ENCODE measurements around the gene VARS2. TPM values are rescaled to one million over a fixed set of nuclear protein-coding genes. Genes with fewer than 3 reads are reported as not detected.

VARS2 gene
- total RNA-seq, 1 donor from 2014 or later: 18.2 TPM

- peak; percentile 85 for DNase-seq
- intact Hi-C loops (cut with micrococcal nuclease): no loop called here
- ATAC-seq: peak; percentile 81
Measured at GRCh38 chr6:30883685-30884520, 30.1 kb upstream of the VARS2 start, which contains the start of gene DDR1. DDR1 (plus strand) TSS chr6:30884519; CDS start chr6:30888730, 4,211 bp downstream.

GRCh38 chr6:30884521-30885480 is 29.2 kb upstream of the VARS2 start:
- ATAC-seq: peak; percentile 64
- peak; percentile 59 for DNase-seq
- intact Hi-C loops (cut with micrococcal nuclease): no loop called here

GRCh38 chr6:30885481-30885998 is 28.5 kb upstream of the VARS2 start:
- intact Hi-C loops (cut with micrococcal nuclease): no loop called here
- DNase-seq (no peak), ATAC-seq (peak; percentile 9)

GRCh38 chr6:30885999-30886896 is 27.8 kb upstream of the VARS2 start:
- intact Hi-C loops (cut with micrococcal nuclease): no loop called here
- DNase-seq: peak; percentile 59
- ATAC-seq: peak; percentile 56

GRCh38 chr6:30886897-30887255 is 27.2 kb upstream of the VARS2 start:
- no peak for ATAC-seq
- no peak for DNase-seq
- intact Hi-C loops (cut with micrococcal nuclease): no loop called here

- intact Hi-C loops (cut with micrococcal nuclease): no loop called here
- ATAC-seq (no peak), DNase-seq (no peak)
Measured at GRCh38 chr6:30887901-30888815, 25.9 kb upstream of the VARS2 start.

GRCh38 chr6:30888816-30889495 is 25.1 kb upstream of the VARS2 start:
- DNase-seq (no peak), ATAC-seq (no peak)
- intact Hi-C loops (cut with micrococcal nuclease): no loop called here

- DNase-seq (no peak), ATAC-seq (no peak)
- intact Hi-C loops (cut with micrococcal nuclease): no loop called here
Measured at GRCh38 chr6:30889496-30889885, 24.5 kb upstream of the VARS2 start.

- ATAC-seq (no peak), DNase-seq (no peak)
- intact Hi-C loops (cut with micrococcal nuclease): no loop called here
Measured at GRCh38 chr6:30889921-30890645, 24.0 kb upstream of the VARS2 start.

- intact Hi-C loops (cut with micrococcal nuclease): no loop called here
- DNase-seq (no peak), ATAC-seq (no peak)
Measured at GRCh38 chr6:30890646-30891449, 23.2 kb upstream of the VARS2 start.

GRCh38 chr6:30891450-30891723 is 22.7 kb upstream of the VARS2 start:
- intact Hi-C loops (cut with micrococcal nuclease): no loop called here
- DNase-seq: no peak
- no peak for ATAC-seq

GRCh38 chr6:30891816-30892538 is 22.1 kb upstream of the VARS2 start:
- intact Hi-C loops (cut with micrococcal nuclease): no loop called here
- ATAC-seq: no peak

GRCh38 chr6:30893001-30893591 is 20.9 kb upstream of the VARS2 start:
- intact Hi-C loops (cut with micrococcal nuclease): no loop called here
- DNase-seq: no peak
- ATAC-seq: no peak

More at GRCh38 chr6:30891816-30892538, 22.1 kb upstream of the VARS2 start:
- no peak for DNase-seq

- ATAC-seq (no peak), DNase-seq (no peak)
- intact Hi-C loops (cut with micrococcal nuclease): no loop called here
Measured at GRCh38 chr6:30893666-30894065, 20.4 kb upstream of the VARS2 start.

GRCh38 chr6:30894381-30894780 is 19.7 kb upstream of the VARS2 start:
- intact Hi-C loops (cut with micrococcal nuclease): no loop called here
- DNase-seq (no peak), ATAC-seq (no peak)

Data from left ventricle myocardium superior (tissue), 1 donor.